HG02943 (cell line): ENCODE data around the gene PARP12.

Experiments
- ATAC-seq: cut with Tn5 transposase; IDR thresholded peaks from one replicate; pipeline ENCODE4 v1.9.1; 2021; ENCODE audit warnings: mild to moderate bottlenecking, low read depth, moderate library complexity; ENCODE audit not compliant: unreplicated experiment

PARP12 gene

DNA sequence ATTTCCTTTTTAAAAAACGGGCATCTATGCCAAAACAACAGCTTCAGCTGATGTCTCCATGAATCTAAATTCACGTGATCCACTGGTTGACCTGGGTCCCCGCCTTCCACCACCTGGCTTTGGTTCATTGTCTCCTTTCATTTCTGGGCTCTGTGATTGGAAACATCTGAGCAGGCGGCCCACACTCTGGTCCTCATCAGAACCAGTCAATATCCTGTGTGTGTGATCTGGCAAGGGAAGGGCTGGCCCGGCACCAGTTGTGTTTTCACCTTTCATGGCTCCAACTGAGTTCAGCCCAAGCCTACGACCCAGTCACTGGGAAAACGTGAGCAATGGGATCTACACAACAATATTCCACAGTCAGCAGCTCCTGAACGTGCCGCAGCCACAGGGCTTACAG is 46.2 kb downstream of the PARP12 start:
- ATAC-seq = no peak

- ATAC-seq = no peak
Measured at GRCh38 chr7:140015471-140015970, 47.2 kb downstream of the PARP12 start.

DNA sequence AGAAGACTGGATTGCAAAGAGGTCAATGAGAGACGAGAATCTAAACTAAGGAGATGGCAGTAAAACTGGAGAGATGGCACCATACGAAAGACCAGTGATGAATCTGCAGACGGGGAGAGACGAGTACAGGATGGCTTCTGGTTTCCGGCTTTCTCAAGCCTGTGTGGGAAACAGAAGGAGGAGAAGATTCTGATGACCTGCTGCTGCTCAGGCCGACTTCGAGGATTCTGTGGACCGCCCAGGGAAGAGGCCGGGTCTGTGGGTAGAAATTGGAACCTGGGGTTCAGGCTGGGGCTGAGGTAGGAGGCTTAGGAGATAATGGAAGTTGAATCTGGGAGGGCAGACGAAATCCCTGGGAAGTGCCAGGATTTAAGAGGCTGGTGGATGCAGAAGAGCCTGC is 48.6 kb downstream of the PARP12 start:
- no peak for ATAC-seq

DNA sequence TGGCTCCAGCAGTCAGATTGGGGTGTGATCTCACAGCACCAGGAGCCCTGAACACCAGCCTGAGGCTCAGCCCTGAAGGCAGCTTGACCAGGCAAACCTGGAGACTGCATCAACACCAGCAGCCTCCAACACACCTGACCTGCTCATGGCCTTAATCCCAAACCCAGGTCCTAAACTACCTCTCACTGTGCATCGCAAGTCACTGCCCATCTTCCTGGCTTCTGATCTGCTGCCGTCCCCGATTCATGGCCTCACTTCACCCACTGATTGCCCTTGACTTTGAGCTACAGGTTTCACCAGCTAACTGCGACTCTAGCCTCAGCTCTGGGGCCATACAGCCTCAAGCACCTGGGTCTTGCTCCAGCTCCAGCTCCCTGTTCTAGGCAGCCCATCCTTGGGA is 49.1 kb downstream of the PARP12 start:
- ATAC-seq = no peak

- ATAC-seq = no peak
Measured at GRCh38 chr7:140010194-140010895, 52.4 kb downstream of the PARP12 start.

DNA sequence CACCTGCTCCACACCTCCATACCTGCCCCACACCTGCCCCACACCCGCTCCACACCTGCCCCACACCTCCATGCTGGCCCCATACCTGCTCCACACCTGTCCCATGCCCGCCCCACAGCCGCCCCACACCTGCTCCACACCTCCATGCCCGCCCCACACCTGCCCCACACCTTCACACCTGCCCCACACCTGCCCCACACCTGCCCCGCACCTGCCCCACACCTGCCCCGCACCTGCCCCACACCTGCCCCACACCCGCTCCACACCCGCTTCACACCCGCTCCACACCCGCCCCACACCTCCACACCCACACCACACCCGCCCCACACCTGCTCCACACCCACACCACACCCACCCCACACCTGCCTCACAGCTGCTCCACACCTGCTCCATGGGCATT is 53.0 kb downstream of the PARP12 start:
- no peak for ATAC-seq

- no peak for ATAC-seq
Measured at GRCh38 chr7:140008755-140009610, 53.8 kb downstream of the PARP12 start.

DNA sequence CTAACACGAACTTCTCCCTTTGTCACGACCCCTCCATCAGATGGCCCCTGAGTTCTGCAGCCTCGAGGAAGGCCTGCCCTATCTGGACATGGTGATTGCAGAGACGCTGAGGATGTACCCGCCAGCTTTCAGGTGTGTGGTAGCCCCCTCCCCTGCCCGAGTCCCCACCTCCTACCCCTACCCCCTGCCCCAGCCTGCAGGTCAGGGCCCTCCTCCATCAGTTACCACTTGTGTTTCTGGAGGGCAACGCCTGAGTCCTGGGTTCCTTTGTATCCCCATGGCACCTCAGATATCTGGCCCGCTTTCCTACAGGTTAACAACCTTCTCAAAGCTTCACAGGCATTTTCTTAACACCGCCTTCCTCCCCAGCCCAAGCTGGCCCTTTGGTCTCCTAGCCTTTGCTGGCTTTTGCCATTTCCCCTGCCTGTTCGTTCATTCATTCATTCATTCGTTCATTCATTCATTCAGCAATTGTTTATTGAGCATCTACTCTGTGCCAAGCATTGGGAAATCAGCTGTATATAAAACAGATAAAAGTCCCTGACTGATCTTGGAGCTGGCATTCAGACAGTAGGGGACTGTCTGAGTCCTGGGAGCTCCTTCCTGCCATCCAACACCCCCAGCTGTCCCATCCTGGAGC is 55.6 kb downstream of the PARP12 start:
- ATAC-seq = no peak

DNA sequence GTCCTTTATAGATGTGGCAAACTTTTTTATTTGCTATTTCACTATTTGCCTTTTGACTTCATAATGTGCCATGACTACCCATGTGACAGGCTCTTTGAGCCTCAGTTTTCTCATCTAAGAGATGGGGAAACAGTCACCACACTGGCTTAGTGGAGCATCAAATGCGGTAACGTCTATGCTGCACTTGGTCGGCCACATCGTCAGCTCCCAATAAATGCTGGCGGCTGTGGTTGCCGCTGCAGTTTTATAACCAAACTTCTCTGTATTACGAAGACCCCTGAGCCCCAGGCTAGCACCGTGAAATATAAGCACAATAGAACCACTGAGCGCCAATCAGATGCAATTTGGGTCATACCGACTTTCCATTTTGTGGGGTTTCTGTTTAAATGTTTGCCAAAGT is 56.2 kb downstream of the PARP12 start:
- no peak for ATAC-seq

GRCh38 chr7:140005754-140006503 is 56.8 kb downstream of the PARP12 start:
- ATAC-seq = no peak

GRCh38 chr7:140005341-140005740 is 57.4 kb downstream of the PARP12 start:
- ATAC-seq = no peak

DNA sequence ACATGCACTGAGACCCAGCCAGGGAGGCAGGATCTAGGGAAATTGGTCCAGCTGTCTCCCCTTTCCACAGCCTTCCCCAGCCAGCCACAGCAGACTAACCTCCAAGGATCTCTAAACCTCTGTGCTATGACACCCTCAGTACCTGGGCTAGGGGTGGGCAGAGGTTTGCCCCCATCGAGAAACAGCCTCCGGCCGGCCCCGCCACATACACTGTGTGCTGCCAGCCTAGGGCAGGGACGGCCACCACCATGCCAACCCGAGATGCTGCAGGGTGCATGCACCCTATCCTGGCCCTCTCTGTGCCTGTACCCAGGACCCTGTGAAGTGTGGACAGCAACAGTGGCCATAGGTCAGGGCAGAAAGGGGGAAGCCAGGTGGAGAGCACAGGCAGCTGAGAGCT is 58.1 kb downstream of the PARP12 start:
- no peak for ATAC-seq

DNA sequence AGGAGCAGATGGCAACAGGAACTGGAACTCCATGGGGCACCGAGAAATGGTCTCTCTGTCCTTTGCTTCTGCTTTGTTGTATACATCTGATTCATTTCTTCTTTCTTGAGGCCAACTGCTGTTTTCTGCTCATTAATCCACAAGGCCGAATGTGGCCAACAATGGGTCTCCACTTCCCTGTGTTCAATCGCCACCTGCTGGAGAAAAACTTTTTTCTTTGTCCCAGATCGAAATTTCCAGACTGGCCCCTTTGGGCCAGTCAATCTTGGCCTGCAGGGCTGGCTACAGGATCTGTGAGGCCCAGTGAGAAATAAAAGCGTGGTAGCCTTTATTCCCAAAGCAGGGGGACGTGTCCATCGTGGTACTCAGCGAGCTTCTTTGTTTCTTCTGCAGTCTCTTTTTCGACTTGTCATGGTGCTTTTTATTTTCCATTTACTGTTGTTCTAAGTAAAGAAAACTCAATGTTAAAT is 58.8 kb downstream of the PARP12 start:
- ATAC-seq = no peak

DNA sequence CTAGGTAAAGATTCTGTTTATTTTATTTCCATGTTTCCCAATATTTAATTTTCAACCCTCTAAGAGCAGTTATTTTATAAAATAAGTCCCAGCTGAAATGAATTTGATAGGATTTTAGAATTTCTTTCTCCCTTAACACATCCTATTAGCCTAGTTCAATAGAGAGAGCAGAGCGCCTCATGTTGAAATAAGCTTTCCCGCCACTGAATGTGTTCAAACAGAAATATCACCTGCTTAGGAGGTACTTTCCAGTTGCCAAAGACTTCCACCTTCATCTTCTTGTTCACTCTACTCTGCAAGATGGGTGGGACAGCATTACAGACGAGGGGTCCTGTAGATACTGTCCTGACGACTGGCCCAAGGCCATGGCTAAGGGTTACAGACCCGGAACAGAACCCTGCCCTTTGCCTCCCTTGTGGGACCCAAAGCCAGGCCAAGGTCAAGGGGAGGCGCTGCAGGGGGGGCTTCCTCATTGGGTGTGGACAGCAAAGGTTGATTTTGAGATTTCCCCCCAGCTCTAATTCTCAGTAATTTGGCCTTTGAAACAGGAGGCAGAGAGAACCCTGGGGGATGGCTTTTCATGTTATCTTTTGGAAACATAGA is 62.0 kb downstream of the PARP12 start:
- no peak for ATAC-seq

GRCh38 chr7:139999516-139999915 is 63.2 kb downstream of the PARP12 start:
- no peak for ATAC-seq

GRCh38 chr7:139998572-139998971 is 64.2 kb downstream of the PARP12 start:
- ATAC-seq = no peak

GRCh38 chr7:139995017-139995915 is 67.5 kb downstream of the PARP12 start:
- no peak for ATAC-seq

- ATAC-seq = no peak
Measured at GRCh38 chr7:139994356-139994755, 68.4 kb downstream of the PARP12 start.

GRCh38 chr7:139993592-139993991 is 69.2 kb downstream of the PARP12 start:
- ATAC-seq = no peak
